ENCODE data around the gene NTM. TPM values are rescaled to one million over a fixed set of nuclear protein-coding genes. Genes with fewer than 3 reads are reported as not detected.
"Not testable (repeated sequence)": the region's sequence is repeated elsewhere in the genome, so short reads cannot be mapped to it uniquely, and the experiment has no call there.

NTM gene
- polyA plus RNA-seq, 1 experiment: 33.6 TPM

DNA sequence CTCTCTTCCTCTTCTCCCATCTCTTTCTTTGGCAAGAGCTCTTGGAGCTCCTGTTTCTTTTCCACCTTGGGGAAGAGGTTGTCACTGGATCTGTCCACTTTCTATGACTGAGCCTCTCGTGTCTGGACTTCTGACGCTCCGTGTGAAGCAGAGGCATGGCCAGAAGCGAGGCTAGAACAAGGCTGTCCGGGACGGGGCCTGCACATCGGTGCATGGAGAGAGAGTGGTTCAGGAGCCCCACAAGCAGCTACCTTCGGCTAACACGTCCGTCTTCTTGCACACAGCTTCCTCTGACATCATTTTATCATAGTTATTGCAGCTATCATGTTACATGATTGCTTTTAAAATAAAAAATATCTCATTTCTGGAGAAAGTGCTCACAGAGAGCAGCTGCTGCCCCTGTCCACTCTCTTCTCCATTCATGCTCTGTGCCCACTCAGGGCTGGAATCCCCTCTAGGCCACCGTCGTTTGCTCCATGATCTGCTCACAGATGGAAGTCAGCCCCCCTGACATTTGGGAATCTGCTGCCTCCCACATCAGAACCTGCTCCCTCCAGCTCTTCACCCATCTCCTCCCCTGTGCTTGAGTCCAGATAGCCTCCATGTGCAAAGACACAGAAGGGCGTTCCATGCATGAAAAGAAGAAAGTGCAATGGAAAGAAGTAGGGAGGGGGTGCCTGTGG, 308.4 kb downstream of the NTM start:
- H3K27me3 ChIP-seq (ENCODE audit: control insufficient read depth, insufficient read depth, low read length): peaks cover 6% of the 10 kb centered on the region
- ChIA-PET POLR2A (no interaction called here), CTCF (interaction anchor here (0.8 to 1.6 kb wide), 7 partner anchors 10 to 614 kb away, joined by 3 to 12 read pairs (median 4); no protein-coding TSS in a partner anchor)
- H3K4me3 ChIP-seq (ENCODE audit: low read depth, low read length): no peak overlapping the region
- no peak for DNase-seq (ENCODE audit: low read depth)
- no peak for TF ChIP-seq CTCF (IDR thresholded peaks at IDR 0.05; ENCODE audit: insufficient read depth, low read depth, low read length)
- H3K36me3 ChIP-seq (ENCODE audit: control insufficient read depth, insufficient read depth, low read length): no peaks in the 10 kb centered on the region

GRCh38 chr11:131680448-131680847, 310.0 kb downstream of the NTM start:
- POLR2A ChIA-PET; H3K27me3 ChIP-seq (ENCODE audit: control insufficient read depth, insufficient read depth, low read length); CTCF ChIA-PET; H3K4me3 ChIP-seq (ENCODE audit: low read depth, low read length); H3K36me3 ChIP-seq (ENCODE audit: control insufficient read depth, insufficient read depth, low read length); DNase-seq (ENCODE audit: low read depth): not testable (repeated sequence)

DNA sequence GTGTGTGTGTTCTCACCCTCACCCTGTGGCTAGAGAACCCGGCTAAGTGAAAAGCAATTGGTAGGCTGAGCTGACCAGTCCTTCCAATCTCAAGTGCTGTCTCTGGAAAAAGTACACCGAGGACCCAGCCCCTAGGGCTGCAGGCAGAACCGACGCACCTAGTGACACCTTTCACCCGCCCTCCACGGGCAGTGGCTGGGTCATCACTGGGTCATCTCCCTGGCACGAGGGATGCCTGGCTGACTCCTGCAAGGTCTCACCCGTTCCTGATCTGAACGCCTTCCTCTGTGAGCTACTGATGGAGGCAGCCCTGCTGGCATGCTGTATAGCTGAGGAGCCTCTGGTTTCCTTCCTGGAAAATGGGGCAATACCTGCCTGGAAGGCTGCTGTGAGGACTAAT, 311.5 kb downstream of the NTM start:
- DNase-seq (ENCODE audit: low read depth): no peak
- Histone ChIP-seq H3K27me3 (ENCODE audit: control insufficient read depth, insufficient read depth, low read length) (peaks cover 10% of the 10 kb centered on the region), H3K36me3 (ENCODE audit: control insufficient read depth, insufficient read depth, low read length) (no peaks in the 10 kb centered on the region), H3K4me3 (ENCODE audit: low read depth, low read length) (no peak overlapping the region)
- ChIA-PET CTCF (interaction anchor here (0.8 to 1.4 kb wide), 2 partner anchors 8 to 12 kb away, joined by 3 read pairs; no protein-coding TSS in a partner anchor), POLR2A (no interaction called here)
- TF ChIP-seq CTCF (IDR thresholded peaks at IDR 0.05; ENCODE audit: insufficient read depth, low read depth, low read length): no peak

- no peak overlapping the region for H3K4me3 ChIP-seq (ENCODE audit: low read depth, low read length)
- ChIA-PET POLR2A (no interaction called here), CTCF (interaction anchor here (0.6 to 1.4 kb wide), 5 partner anchors 8 to 624 kb away, joined by 3 to 4 read pairs (median 3); no protein-coding TSS in a partner anchor)
- no peak for DNase-seq (ENCODE audit: low read depth)
- no peak for TF ChIP-seq CTCF (IDR thresholded peaks at IDR 0.05; ENCODE audit: insufficient read depth, low read depth, low read length)
- H3K36me3 ChIP-seq (ENCODE audit: control insufficient read depth, insufficient read depth, low read length): no peaks in the 10 kb centered on the region
- H3K27me3 ChIP-seq (ENCODE audit: control insufficient read depth, insufficient read depth, low read length): peaks cover 10% of the 10 kb centered on the region
These were observed 312.1 kb downstream of the NTM start for GRCh38 chr11:131682373-131683015.

DNA sequence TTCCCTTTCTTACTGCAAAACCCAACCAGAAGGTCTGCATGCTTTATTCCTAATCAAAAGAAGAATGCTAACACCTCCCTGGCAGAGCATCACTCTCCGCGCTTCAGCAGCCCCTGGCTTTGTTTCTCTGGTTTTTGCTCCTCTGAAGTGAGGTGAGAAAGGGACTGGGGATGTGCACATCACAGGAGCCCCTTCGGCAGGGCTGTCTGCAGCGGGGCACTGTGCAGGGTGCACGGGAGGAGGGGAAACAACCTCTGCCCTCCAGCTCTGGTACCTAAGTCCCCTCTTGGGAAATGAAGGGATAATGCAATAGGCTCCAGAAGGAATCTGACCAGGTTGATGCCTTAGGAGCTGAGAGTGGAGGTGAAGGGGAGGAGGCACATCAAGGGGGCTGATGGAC, 312.7 kb downstream of the NTM start:
- no peak for TF ChIP-seq CTCF (IDR thresholded peaks at IDR 0.05; ENCODE audit: insufficient read depth, low read depth, low read length)
- POLR2A ChIA-PET: no interaction called here
- CTCF ChIA-PET: interaction anchor here (0.6 to 3.6 kb wide), 5 partner anchors 9 to 624 kb away, joined by 3 to 27 read pairs (median 3); no protein-coding TSS in a partner anchor
- H3K36me3 ChIP-seq (ENCODE audit: control insufficient read depth, insufficient read depth, low read length): no peaks in the 10 kb centered on the region
- H3K4me3 ChIP-seq (ENCODE audit: low read depth, low read length): no peak overlapping the region
- DNase-seq (ENCODE audit: low read depth): no peak
- peaks cover 10% of the 10 kb centered on the region for H3K27me3 ChIP-seq (ENCODE audit: control insufficient read depth, insufficient read depth, low read length)

Data from BJ (cell line).